Activated CD8-positive, alpha-beta memory T cell treated with anti-CD3 and anti-CD28 coated beads for 1 hour (primary cell): Measurements from ENCODE around the gene MRGPRG.
"Not testable (repeated sequence)": the region's sequence is repeated elsewhere in the genome, so short reads cannot be mapped to it uniquely, and the experiment has no call there.

ENCODE experiments used
- DNase-seq, 2 donors: peaks; one replicate each; pipeline ENCODE4 v3.0.0-alpha.2; 2020; ENCODE audit warnings: low read depth in 1 of 2; ENCODE audit errors: extremely low read depth in 1 of 2

MRGPRG gene, protein sequence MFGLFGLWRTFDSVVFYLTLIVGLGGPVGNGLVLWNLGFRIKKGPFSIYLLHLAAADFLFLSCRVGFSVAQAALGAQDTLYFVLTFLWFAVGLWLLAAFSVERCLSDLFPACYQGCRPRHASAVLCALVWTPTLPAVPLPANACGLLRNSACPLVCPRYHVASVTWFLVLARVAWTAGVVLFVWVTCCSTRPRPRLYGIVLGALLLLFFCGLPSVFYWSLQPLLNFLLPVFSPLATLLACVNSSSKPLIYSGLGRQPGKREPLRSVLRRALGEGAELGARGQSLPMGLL

GRCh38 chr11:3218483-3219280, at the start of gene MRGPRG:
Gene MRGPRG (minus strand): TSS chr11:3218813. CDS start chr11:3218813, 0 bp downstream.
- DNase-seq, result no peak

- DNase-seq, result not testable (repeated sequence)
These were observed 43.9 kb upstream of the MRGPRG start for GRCh38 chr11:3262548-3262947.

DNA sequence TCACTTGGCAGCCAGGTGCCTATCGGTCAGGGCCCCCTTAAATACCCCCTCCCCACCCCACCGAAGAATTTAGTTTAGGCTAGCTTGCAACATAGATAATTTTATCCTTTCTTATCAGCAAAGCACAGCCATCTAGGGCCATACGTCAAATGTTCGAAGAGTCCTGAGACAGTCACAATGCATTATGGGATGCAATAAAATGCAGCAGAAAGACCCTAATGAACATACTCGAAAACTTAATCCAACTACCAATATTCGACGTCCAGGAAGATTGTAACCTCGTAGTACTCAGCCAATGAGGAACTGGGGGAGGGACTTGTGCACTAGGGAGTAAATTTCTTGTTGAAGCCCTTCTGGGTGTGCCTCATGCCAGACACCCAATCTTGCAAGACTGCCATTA, 43.2 kb upstream of the MRGPRG start:
- not testable (repeated sequence) for DNase-seq

- DNase-seq, result not testable (repeated sequence)
These were observed 38.9 kb upstream of the MRGPRG start for GRCh38 chr11:3257509-3257908.

GRCh38 chr11:3255241-3255640, 36.6 kb upstream of the MRGPRG start:
- not testable (repeated sequence) for DNase-seq

DNA sequence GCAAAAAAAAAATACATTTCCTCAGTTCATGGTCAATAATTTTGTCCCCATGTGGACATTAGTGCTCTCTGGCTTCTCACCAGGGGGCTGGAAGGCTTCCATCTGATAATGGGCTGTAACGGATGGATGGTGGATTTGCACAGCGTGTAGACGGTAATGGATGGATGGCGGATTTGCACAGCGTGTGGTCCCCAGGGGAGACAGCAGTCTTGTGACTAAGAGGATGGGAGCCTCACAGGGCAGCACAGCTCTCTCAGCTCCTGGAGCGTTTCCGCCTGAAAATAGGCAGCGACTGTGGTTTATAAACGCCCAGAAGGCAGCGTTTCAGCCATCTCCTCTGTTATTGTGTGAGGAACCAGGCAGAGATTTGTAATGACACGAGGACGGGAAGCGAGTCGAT, 36.2 kb upstream of the MRGPRG start:
- not testable (repeated sequence) for DNase-seq

- no peak for DNase-seq
These were observed 26.5 kb upstream of the MRGPRG start for GRCh38 chr11:3245071-3245470.

DNA sequence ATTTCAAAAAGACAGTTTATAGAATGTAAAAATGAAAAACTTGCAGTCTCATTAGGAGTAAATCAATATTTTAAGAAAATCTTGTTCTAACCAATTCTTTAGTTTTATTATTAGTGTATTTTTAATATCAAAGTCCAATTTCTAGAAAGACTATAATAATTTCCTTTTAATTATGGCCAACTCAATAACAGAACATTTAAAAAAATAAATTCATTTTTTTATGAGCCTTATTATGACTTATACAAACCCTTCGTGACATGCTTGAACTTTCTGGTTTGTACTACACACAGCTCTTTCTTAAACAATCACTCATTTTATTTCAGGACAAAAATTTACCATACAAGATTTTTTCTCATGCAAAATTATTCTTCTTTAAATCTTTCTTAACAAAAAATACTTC, 25.3 kb upstream of the MRGPRG start:
- no peak for DNase-seq

DNA sequence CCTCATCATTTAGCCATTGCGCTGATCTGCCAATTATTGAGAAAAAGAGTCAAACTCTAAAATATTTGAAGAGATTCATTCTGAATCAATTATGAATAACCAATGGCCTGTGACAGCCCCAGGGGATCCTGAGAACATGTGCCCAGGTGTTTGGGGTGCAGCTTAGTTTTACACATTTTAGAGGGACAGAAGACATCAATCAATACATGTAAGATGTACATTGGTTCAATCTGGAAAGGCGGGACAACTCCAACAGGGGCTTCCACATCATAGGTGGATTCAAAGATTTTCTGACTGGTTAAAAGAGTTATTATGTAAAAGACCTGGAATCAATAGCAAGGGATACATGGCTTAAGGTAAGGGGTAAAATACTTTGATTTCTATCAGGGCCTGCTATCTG, 18.5 kb upstream of the MRGPRG start:
- DNase-seq, result no peak

- DNase-seq, result no peak
These were observed 16.2 kb upstream of the MRGPRG start for GRCh38 chr11:3234846-3235245.

- DNase-seq, result no peak
These were observed 14.3 kb upstream of the MRGPRG start for GRCh38 chr11:3232956-3233355.

GRCh38 chr11:3231851-3232744, 13.5 kb upstream of the MRGPRG start, which contains the start of gene MRGPRE:
Gene MRGPRE (minus strand): TSS chr11:3232417. CDS start chr11:3228799, 3,618 bp downstream.
- no peak for DNase-seq

- no peak for DNase-seq
These were observed 12.9 kb upstream of the MRGPRG start for GRCh38 chr11:3231550-3231850.

DNA sequence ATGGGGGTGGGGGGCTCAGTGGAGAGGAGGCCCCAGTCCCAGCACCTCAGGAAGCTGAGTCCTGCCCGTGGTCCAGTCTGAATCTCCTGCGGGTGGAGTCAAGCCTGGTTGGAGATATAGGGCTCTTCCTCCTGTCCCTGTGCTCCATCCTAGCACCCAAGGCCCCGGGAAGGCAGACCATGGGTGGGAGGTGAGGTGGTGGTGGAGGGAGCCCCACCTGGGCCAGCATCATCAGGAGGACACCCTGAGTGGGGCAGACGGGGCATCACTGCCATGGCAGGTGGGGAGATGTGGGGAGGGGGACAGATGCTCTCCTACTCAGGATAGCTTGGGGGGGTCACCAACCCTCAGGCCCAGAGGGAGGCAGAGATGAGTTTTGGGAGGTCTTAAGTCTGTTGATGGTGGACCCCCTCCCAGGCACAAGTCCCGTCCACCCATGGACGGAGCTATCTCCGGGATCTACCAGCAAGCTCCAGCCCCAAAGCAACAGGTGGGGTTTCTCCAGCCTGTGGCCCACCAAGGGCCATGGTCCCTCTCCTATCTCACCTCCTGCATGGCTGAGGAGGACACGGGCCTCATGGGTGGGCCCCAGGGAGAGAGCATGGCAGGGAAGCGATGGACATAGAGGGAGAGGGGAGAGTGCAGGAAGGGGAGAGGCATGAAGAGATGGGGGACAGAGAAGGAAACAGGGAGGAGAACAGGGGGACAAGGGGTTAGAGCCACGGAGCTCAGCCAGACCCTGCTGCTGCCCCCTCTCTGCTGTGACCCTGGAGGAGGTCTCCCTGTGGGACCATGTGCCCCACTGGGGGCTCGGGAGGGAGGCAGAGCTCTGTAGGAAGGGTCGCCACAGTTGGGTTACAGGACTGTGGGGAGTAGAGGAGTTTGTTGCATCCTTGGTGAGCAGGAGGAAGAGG, 12.3 kb upstream of the MRGPRG start:
- no peak for DNase-seq

DNA sequence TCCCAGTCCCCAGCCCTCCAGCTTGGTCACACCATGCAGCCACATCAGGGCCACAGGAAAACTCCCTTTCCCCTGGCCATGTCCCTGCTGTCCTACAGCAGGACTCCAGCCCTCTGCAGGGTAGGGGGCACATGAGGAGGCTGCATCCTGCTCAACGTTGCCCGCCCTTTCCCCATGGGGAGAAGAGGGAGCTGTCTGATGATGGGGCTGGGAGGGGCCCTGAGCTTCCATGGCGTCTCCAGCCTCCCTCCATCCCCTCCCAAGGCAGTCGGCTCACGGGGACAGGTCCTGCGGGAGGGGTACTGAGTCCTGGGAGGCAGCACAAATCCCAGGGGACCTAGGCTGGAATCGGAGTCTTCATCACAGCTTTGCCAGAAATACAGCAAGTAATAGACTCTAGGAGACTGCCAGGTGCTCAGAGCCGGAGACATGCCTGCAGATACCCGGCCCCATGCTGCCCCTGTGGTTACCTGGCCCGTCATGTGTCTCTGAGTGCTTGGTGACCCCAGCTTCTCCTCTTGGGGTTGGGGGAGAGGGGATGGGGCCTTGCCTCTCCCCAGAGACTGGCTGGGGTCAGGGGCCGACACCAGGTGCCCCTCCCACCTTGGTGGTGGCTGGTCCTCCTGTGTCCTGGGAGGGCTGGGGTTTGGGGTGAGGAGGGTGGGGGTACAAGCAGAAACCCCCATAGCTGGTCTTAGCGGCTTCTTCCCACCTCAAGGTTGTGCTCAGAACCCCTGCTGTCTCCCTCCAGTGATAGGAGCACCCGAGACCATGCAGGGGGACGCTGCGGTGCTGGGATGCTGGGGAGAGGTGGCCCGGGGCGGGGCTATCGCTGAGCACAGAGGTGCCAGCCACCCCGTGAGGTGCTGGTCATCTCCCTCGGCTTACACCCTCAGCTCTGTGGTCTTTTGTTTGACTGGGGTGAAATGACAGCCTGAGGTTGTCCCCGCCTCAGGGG, 11.3 kb upstream of the MRGPRG start:
- DNase-seq, result no peak

- no peak for DNase-seq
These were observed 9.8 kb upstream of the MRGPRG start for GRCh38 chr11:3228445-3228829.

DNA sequence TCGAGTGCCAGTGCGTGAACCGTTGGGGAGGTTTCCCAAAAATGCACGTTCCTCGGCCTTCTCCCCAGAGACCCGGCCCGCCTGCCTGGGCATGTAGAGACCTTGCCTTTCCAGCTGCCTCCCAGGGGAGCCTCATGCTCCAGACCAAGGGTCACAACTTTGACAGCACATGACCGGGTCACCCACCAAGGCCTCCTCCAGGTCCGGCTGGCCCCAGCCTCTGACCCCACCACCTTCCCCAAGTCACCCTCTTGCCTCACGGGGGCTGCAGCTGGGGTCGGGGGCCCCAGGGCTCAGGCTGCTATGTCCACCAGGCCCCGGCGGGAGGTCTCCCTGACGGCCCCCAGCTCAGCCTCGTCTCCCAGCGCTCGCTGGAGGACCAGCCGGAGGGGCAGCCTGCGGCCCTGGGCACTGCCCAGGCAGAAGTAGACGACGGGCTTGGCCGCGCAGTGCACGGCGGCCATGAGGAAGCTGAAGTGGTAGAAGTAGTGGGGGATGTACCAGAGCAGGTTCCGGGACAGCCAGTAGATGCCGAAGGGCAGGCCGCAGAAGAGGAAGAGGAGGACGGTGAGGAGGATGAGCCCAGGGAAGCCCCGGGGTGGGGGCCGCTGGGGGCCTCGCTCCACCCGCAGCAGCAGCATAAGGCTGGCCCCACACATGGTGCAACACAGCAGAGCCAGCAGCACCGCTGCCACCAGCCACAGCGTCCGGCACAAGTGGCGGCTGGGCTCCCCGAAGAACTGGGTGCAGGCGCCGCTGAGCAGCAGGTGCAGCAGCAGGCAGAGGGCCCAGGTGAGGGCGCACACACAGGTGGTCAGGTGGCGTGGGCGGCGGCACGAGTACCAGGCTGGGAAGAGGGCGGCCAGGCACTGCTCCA, 9.2 kb upstream of the MRGPRG start:
- no peak for DNase-seq

DNA sequence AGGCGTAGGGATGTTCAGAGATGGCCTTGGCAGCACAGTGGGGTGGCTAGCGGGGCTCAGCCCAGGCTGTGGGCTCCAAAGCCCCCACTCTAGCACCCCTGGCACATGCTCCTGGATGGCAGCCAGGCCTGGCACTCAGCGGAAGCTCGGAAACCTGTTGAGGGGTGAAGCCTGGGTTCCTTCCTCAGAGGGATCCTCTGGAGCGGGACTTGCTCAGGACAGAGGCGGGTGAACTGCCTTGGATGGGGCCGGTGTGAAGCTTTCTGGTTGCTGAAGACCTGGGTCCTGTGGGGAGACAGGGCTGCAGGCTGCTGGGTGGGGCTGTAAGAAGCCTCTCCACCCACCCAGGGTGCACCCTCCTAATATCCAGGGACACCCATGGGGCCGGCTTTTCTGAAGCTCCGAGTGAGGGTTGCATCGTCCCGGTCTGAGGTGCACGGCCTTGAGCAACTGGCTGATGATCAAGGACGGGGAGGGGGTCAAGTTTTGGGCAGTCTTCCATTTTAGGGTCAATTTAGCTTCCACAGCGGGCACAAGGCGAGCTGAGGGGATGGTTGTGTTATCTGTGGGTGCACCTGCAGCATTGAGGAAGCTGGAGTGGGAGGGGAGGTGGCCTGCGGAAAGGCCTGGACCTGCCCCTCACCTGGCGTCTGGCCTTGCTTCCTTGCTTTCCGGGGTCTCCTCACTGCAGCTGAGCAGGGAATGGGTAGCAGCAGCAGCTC, 8.4 kb upstream of the MRGPRG start:
- DNase-seq, result no peak
